A673 (cell line): ENCODE measurements around the gene ZEB1.

Experiments
- CTCF ChIP-seq: fragments of 300-800, 200-600 bp; sonication (generic); conservative IDR thresholded peaks from 2 replicates; pipeline ENCODE4 v1.5.1; 2017; ENCODE audit warnings: low read depth, mild to moderate bottlenecking, antibody characterized with exemption, low read length, moderate library complexity, mixed read lengths
- EZH2 ChIP-seq: fragments of 200-600 bp; sonication (generic); IDR thresholded peaks from 2 replicates; pipeline ENCODE4 v1.6.1; 2017; ENCODE audit warnings: borderline replicate concordance, low read depth, mild to moderate bottlenecking, mixed read lengths, antibody characterized with exemption, low read length; ENCODE audit not compliant: poor library complexity, severe bottlenecking

- TF ChIP-seq CTCF = no peak
- TF ChIP-seq EZH2 = no peak
These were observed 15.8 kb upstream of the ZEB1 start for GRCh38 chr10:31303212-31303611.
